ENCODE measurements around the gene PCGF1. TPM values are rescaled to one million over a fixed set of nuclear protein-coding genes. Genes with fewer than 3 reads are reported as not detected.

PCGF1 gene
- total RNA-seq (7.8 and 10.9 TPM in 2 replicates), polyA plus RNA-seq (14.2 and 18.9 TPM in 2 replicates)

DNA sequence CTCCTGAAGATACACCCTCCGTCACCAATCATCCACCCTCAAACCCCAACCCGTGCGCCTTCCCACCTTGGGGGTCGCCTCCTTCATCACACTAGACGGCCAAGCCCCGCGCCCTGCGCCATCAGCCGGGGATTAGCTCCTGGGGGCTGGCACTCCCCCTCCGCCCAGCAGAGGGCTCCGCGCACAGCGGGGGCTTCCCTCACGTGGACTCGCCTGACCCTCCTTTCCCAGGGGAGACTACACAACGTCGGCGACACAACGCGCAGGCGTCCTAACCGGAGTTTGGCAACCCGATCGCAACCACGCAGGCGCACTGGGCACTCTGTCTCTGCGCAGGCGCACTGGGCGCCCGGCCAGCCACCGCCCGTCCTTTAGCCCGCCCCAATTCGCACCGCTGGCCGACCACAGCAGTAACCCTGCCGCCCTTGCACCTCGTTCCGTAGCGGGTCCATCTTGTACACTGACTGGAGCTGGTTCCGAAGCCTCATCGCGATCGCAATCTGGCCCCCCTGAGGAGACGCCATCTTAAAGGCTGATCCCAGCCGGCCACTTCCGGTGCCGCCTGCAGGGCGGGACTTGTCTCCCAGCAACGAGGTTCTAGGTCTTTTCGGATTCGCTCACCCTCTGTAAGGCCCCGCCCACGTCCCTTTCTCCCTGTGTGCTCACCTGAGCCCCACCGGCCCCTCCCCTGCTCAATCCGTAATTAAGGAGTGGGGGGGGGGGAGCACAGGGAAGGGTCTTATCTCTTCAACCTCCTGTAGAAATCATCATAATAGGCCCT is at the start of gene PCGF1:
Gene PCGF1 (minus strand): TSS at position 551 of the 781 bp plus-strand sequence. CDS start 27 bp downstream, at position 524.
- DNase-seq (ENCODE audit: low read depth in 1 of 2, low spot score in 1 of 2), result peak; percentile 98
- Histone ChIP-seq H3K36me3 (peaks cover 4% of the 10 kb centered on the region), H3K27me3 (peaks cover 67% of the 10 kb centered on the region), H3K4me1 (ENCODE audit: low read depth) (no peaks in the 10 kb centered on the region), H3K27ac (peak within 1 kb of the TSS; percentile 95), H3K4me3 (peak within 1 kb of the TSS; percentile 74), H3K9me3 (ENCODE audit: low read depth) (no peaks in the 10 kb centered on the region)
- TF ChIP-seq, protein P1, sequence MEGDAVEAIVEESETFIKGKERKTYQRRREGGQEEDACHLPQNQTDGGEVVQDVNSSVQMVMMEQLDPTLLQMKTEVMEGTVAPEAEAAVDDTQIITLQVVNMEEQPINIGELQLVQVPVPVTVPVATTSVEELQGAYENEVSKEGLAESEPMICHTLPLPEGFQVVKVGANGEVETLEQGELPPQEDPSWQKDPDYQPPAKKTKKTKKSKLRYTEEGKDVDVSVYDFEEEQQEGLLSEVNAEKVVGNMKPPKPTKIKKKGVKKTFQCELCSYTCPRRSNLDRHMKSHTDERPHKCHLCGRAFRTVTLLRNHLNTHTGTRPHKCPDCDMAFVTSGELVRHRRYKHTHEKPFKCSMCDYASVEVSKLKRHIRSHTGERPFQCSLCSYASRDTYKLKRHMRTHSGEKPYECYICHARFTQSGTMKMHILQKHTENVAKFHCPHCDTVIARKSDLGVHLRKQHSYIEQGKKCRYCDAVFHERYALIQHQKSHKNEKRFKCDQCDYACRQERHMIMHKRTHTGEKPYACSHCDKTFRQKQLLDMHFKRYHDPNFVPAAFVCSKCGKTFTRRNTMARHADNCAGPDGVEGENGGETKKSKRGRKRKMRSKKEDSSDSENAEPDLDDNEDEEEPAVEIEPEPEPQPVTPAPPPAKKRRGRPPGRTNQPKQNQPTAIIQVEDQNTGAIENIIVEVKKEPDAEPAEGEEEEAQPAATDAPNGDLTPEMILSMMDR (IDR thresholded peaks at IDR 0.05; ENCODE audit: low read depth, low read length), result peak; percentile 53

DNA sequence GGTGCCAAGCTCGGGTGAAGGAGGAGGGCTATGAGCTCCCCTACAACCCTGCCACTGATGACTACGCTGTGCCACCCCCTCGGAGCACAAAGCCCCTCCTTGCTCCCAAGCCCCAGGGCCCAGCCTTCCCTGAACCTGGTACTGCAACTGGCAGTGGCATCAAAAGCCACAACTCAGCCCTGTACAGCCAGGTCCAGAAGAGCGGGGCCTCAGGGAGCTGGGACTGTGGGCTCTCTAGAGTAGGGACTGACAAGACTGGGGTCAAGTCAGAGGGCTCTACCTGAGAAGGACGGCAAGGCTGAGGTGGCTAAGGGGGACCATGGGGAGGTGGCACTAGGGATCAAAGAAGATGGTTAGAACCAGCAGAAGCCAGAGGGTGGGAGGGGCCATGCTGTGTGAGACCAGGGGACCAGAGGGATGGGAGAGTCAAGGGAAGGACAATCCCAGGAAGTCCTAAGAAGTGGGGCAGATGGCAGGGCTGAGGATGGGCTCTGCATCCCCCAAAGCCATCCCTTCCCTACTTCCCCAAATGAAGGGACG is 49.4 kb upstream of the PCGF1 start:
- TF ChIP-seq, protein P1 (IDR thresholded peaks at IDR 0.05; ENCODE audit: low read depth, low read length), result no peak
- H3K27ac ChIP-seq, result no peak overlapping the region

DNA sequence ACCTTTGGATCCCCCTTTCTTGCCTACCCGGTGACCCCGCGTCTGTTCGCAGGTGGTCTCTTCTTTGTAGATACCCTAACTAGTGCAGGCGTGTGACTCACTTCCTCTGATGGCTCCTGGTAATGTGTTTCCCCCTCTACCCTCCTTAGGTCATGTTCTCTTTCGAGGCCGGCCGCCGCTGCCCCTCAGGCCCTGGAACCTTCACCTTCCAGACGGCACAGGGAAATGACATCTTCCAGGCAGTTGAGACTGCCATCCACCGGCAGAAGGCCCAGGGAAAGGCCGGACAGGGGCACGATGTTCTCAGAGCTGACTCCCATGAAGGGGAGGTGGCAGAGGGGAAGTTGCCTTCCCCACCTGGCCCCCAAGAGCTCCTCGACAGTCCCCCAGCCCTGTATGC is 48.7 kb upstream of the PCGF1 start:
- Histone ChIP-seq H3K9me3 (ENCODE audit: low read depth) (no peaks in the 10 kb centered on the region), H3K4me3 (no peak overlapping the region), H3K27me3 (peaks cover 22% of the 10 kb centered on the region), H3K4me1 (ENCODE audit: low read depth) (peaks cover 8% of the 10 kb centered on the region), H3K27ac (no peak overlapping the region), H3K36me3 (no peaks in the 10 kb centered on the region)
- TF ChIP-seq, protein P1 (IDR thresholded peaks at IDR 0.05; ENCODE audit: low read depth, low read length), result no peak
- DNase-seq (ENCODE audit: low read depth in 1 of 2, low spot score in 1 of 2), result no peak

More for the DNA sequence above, 49.4 kb upstream of the PCGF1 start:
- DNase-seq (ENCODE audit: low read depth in 1 of 2, low spot score in 1 of 2), result no peak
- Histone ChIP-seq H3K27me3 (peaks cover 30% of the 10 kb centered on the region), H3K9me3 (ENCODE audit: low read depth) (no peaks in the 10 kb centered on the region), H3K36me3 (no peaks in the 10 kb centered on the region), H3K4me1 (ENCODE audit: low read depth) (peaks cover 8% of the 10 kb centered on the region), H3K4me3 (no peak overlapping the region)

DNA sequence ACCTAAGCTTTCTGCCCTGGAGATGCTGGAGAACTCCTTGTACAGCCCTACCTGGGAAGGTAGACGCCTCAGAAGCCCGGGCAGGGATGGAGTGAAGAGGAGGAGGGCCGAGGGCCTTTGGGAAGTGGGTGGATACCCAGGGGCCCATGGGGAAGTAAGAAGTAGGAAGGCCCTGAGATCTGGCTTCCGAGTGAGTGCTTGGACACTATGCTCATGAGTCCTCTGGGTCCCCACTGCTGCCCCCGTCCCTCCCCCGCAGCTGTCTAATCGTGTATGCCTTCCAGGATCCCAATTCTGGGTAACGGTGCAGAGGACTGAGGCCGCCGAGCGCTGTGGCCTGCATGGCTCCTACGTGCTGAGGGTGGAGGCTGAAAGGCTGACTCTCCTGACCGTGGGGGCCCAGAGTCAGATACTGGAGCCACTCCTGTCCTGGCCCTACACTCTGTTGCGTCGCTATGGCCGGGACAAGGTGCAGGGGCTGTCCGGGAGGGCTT is 48.2 kb upstream of the PCGF1 start:
- DNase-seq (ENCODE audit: low read depth in 1 of 2, low spot score in 1 of 2), result no peak
- TF ChIP-seq, protein P1 (IDR thresholded peaks at IDR 0.05; ENCODE audit: low read depth, low read length), result no peak
- H3K27me3 ChIP-seq, result peaks cover 21% of the 10 kb centered on the region

DNA sequence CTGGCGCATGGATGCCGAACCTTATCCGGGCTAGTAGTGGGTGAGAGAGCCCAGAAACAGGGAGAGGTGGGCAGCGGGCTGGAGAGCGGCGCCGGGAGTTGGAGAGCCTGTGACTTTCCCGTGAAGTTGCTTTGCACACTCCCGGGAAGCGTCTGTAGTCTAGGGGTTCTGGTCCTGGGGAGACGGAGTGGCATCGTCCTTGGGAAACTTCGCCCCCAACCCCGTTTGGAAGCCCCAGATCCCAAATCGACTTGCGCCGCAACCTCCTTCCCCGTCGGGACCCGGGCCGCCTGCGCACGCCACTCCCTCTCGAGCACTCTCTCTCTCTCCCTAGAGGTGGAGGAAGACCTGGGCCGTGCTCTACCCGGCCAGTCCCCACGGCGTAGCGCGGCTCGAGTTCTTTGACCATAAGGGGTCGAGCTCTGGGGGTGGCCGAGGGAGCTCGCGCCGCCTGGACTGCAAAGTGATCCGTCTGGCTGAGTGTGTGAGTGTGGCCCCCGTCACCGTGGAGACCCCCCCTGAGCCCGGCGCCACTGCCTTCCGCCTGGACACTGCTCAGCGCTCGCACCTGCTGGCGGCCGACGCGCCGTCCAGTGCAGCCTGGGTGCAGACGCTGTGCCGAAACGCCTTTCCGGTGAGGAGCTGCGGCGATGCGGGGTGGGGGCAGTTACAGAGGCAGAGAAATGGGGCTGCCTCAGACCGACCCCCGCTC is 47.5 kb upstream of the PCGF1 start:
- peak; percentile 50 to 74 for DNase-seq (ENCODE audit: low read depth in 1 of 2, low spot score in 1 of 2)
- peaks cover 8% of the 10 kb centered on the region for H3K4me1 ChIP-seq (ENCODE audit: low read depth)

More for the DNA sequence above, 48.2 kb upstream of the PCGF1 start:
- H3K36me3 ChIP-seq, result no peaks in the 10 kb centered on the region
- H3K27ac ChIP-seq, result no peak overlapping the region
- peaks cover 8% of the 10 kb centered on the region for H3K4me1 ChIP-seq (ENCODE audit: low read depth)
- H3K4me3 ChIP-seq, result peak overlapping the region; percentile 53
- no peaks in the 10 kb centered on the region for H3K9me3 ChIP-seq (ENCODE audit: low read depth)

More for the DNA sequence above, 47.5 kb upstream of the PCGF1 start:
- Histone ChIP-seq H3K36me3 (no peaks in the 10 kb centered on the region), H3K27me3 (peaks cover 21% of the 10 kb centered on the region), H3K4me3 (peak overlapping the region; percentile 53), H3K27ac (no peak overlapping the region), H3K9me3 (ENCODE audit: low read depth) (no peaks in the 10 kb centered on the region)
- TF ChIP-seq, protein P1 (IDR thresholded peaks at IDR 0.05; ENCODE audit: low read depth, low read length), result no peak
